Keratinocyte (primary cell): ENCODE results near the gene OR52H1.

Experiments
- EZH2 ChIP-seq: IDR thresholded peaks from one replicate; pipeline ENCODE4 v1.6.1; 2012; ENCODE audit warnings: inconsistent platforms, mild to moderate bottlenecking, low read length, moderate library complexity
- TF ChIP-seq, protein P1 (sequence below), 3 experiments: IDR thresholded peaks in 1 of 3; conservative IDR thresholded peaks in 1 of 3; optimal IDR thresholded peaks in 1 of 3; 2 replicates in 2 of 3; 3 replicates in 1 of 3; pipeline versions ENCODE3 to v1.5.1; 2011; ENCODE audit warnings: low read length in 3 of 3, mild to moderate bottlenecking in 3 of 3, moderate library complexity in 2 of 3, control low read depth in 1 of 3, inconsistent platforms in 1 of 3; ENCODE audit not compliant: insufficient read depth in 2 of 3; ENCODE audit errors: extremely low read depth in 1 of 3

DNA sequence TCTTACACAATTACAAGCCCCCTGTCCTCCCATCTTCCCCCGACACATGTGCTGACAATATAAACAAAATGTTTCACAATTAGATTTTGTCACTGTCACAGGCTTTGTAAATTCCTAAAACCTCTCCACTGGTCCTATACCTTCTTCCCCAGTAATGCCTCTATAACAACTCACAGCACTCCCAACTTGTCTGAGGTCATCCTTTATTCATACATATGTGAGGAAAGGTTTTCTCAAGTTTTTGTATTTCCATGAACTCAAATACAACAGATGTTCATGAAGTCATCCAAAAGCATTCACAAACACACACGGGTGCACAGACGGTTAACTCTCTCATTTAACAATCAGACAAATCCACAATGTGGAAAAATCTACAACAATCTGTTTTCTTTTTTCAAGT, 1.9 kb downstream of the OR52H1 start:
- TF ChIP-seq, protein P1, sequence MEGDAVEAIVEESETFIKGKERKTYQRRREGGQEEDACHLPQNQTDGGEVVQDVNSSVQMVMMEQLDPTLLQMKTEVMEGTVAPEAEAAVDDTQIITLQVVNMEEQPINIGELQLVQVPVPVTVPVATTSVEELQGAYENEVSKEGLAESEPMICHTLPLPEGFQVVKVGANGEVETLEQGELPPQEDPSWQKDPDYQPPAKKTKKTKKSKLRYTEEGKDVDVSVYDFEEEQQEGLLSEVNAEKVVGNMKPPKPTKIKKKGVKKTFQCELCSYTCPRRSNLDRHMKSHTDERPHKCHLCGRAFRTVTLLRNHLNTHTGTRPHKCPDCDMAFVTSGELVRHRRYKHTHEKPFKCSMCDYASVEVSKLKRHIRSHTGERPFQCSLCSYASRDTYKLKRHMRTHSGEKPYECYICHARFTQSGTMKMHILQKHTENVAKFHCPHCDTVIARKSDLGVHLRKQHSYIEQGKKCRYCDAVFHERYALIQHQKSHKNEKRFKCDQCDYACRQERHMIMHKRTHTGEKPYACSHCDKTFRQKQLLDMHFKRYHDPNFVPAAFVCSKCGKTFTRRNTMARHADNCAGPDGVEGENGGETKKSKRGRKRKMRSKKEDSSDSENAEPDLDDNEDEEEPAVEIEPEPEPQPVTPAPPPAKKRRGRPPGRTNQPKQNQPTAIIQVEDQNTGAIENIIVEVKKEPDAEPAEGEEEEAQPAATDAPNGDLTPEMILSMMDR (optimal IDR thresholded peaks at IDR 0.05 in 1 of 3, IDR thresholded peaks at IDR 0.05 in 1 of 3, conservative IDR thresholded peaks at IDR 0.05 in 1 of 3; ENCODE audit: extremely low read depth in 1 of 3, insufficient read depth in 2 of 3, low read length in 3 of 3), result no peak
- no peak for TF ChIP-seq EZH2
